Mesendoderm (in vitro differentiated cells): Measurements from ENCODE around the gene PSMA1.

ENCODE experiments used
- DNase-seq: peaks from one replicate; pipeline ENCODE4 v3.0.0; 2013
- H2AK5ac ChIP-seq: 2 replicates; pipeline ENCODE4 v1.6.1; 2013; ENCODE audit warnings: low read length, inconsistent platforms
- H2BK120ac ChIP-seq: 2 replicates; pipeline ENCODE4 v1.6.1; 2013; ENCODE audit warnings: low read depth, mild to moderate bottlenecking, low read length, moderate library complexity, mixed read lengths
- H2BK15ac ChIP-seq: replicated peaks from 2 replicates; pipeline ENCODE4 v1.6.1; 2013; ENCODE audit warnings: low read depth, mild to moderate bottlenecking, moderate library complexity
- H2BK5ac ChIP-seq: 2 replicates; pipeline ENCODE4 v1.6.1; 2013; ENCODE audit warnings: low read length, inconsistent platforms
- H3K18ac ChIP-seq: 2 replicates; pipeline ENCODE4 v1.6.1; 2013; ENCODE audit warnings: mild to moderate bottlenecking, low read length, mixed read lengths
- H3K23ac ChIP-seq: one replicate; pipeline ENCODE4 v1.6.1; 2013; ENCODE audit warnings: low read length
- H3K27ac ChIP-seq: 2 replicates; pipeline ENCODE4 v1.5.1; 2013; ENCODE audit warnings: low read depth, mild to moderate bottlenecking, inconsistent platforms, low read length, moderate library complexity
- H3K27me3 ChIP-seq: 2 replicates; pipeline ENCODE4 v1.6.1; 2013; ENCODE audit warnings: low read length, control low read depth, mild to moderate bottlenecking, inconsistent platforms; ENCODE audit not compliant: insufficient read depth, poor library complexity
- H3K36me3 ChIP-seq: 2 replicates; pipeline ENCODE4 v1.6.1; 2013; ENCODE audit warnings: low read length, inconsistent platforms; ENCODE audit not compliant: control insufficient read depth, insufficient read depth
- H3K4ac ChIP-seq: one replicate; pipeline ENCODE4 v1.6.1; 2013; ENCODE audit warnings: low read depth, mild to moderate bottlenecking, low read length, moderate library complexity
- H3K4me1 ChIP-seq: 2 replicates; pipeline ENCODE4 v1.6.1; 2013; ENCODE audit warnings: low read depth, low read length, inconsistent platforms; ENCODE audit not compliant: control insufficient read depth
- H3K4me2 ChIP-seq: 2 replicates; pipeline ENCODE4 v1.6.1; 2013; ENCODE audit warnings: low read length
- H3K4me3 ChIP-seq: 2 replicates; pipeline ENCODE4 v1.5.1; 2013; ENCODE audit warnings: mild to moderate bottlenecking, low read length
- H3K56ac ChIP-seq: one replicate; pipeline ENCODE4 v1.6.1; 2013; ENCODE audit warnings: low read length
- H3K79me1 ChIP-seq: 2 replicates; pipeline ENCODE4 v1.6.1; 2013; ENCODE audit warnings: low read length, inconsistent platforms
- H3K79me2 ChIP-seq: 2 replicates; pipeline ENCODE4 v1.6.1; 2013; ENCODE audit warnings: mild to moderate bottlenecking, low read length; ENCODE audit not compliant: control insufficient read depth, insufficient read depth
- H3K9ac ChIP-seq: 2 replicates; pipeline ENCODE4 v1.6.1; 2013; ENCODE audit warnings: low read length, inconsistent platforms
- H4K5ac ChIP-seq: one replicate; pipeline ENCODE4 v1.6.1; 2013; ENCODE audit warnings: low read length
- H4K8ac ChIP-seq: one replicate; pipeline ENCODE4 v1.6.1; 2013; ENCODE audit warnings: low read depth, mild to moderate bottlenecking, control low read depth, low read length, moderate library complexity
- WGBS: extraction: QIAGEN DNeasy Blood & Tissue Kit; methylation state at CpG from one replicate; pipeline ENCODE4 v1.1.7; 2013; ENCODE audit warnings: low lambda C conversion rate, missing lambda C conversion rate; ENCODE audit not compliant: insufficient coverage; ENCODE audit errors: extremely low coverage; 5-methylcytosine and 5-hydroxymethylcytosine counted together

PSMA1 gene

DNA sequence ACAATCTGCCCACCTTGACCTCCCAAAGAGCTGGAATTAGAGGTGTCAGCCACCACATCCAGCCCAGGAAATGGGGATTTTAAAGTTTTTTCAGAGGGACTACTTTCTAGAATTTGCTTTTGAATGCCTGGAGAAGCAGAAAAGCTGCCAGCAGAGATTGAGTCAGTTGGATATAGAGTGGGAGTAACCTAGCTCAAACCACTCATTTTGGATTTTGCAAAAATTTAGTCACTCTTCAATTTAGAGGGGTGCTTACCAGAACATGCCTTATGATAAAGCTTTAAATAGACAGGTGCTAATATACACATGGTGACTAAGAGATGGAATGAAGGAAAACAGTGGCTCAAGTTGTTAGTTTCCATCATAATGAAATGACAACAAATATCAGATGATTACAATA lies 26.5 kb upstream of the PSMA1 start:
- no peaks in the 10 kb centered on the region for H3K36me3 ChIP-seq
- H3K4me3 ChIP-seq, result no peak overlapping the region
- H2BK5ac ChIP-seq, result no peak overlapping the region
- H4K8ac ChIP-seq, result no peak overlapping the region
- no peak overlapping the region for H2BK15ac ChIP-seq
- no peaks in the 10 kb centered on the region for H3K4me1 ChIP-seq
- no peak overlapping the region for H3K23ac ChIP-seq
- no peak overlapping the region for H3K9ac ChIP-seq
- H2AK5ac ChIP-seq, result no peak overlapping the region
- no peaks in the 10 kb centered on the region for H3K79me2 ChIP-seq
- no peaks in the 10 kb centered on the region for H3K79me1 ChIP-seq
- H2BK120ac ChIP-seq, result no peak overlapping the region
- no peak overlapping the region for H3K18ac ChIP-seq
- no peak overlapping the region for H3K56ac ChIP-seq
- H4K5ac ChIP-seq, result no peak overlapping the region
- no peaks in the 10 kb centered on the region for H3K27me3 ChIP-seq
- H3K4ac ChIP-seq, result no peak overlapping the region
- DNase-seq, result no peak
- H3K27ac ChIP-seq, result no peak overlapping the region
- no peak overlapping the region for H3K4me2 ChIP-seq

- peaks cover 2% of the 10 kb centered on the region for H3K4me1 ChIP-seq
- H3K9ac ChIP-seq, result no peak overlapping the region
- H3K4ac ChIP-seq, result no peak overlapping the region
- H2AK5ac ChIP-seq, result no peak overlapping the region
- H3K36me3 ChIP-seq, result no peaks in the 10 kb centered on the region
- H2BK5ac ChIP-seq, result no peak overlapping the region
- H3K27me3 ChIP-seq, result no peaks in the 10 kb centered on the region
- no peak overlapping the region for H3K23ac ChIP-seq
- no peak for DNase-seq
- no peak overlapping the region for H3K4me2 ChIP-seq
- H3K4me3 ChIP-seq, result no peak overlapping the region
- H2BK120ac ChIP-seq, result no peak overlapping the region
- H3K79me1 ChIP-seq, result no peaks in the 10 kb centered on the region
- no peak overlapping the region for H3K18ac ChIP-seq
- H4K5ac ChIP-seq, result no peak overlapping the region
- H3K27ac ChIP-seq, result no peak overlapping the region
- H3K79me2 ChIP-seq, result no peaks in the 10 kb centered on the region
- H3K56ac ChIP-seq, result no peak overlapping the region
- H4K8ac ChIP-seq, result no peak overlapping the region
- no CpG with 5 or more reads among the region's 3 CpGs for WGBS
- no peak overlapping the region for H2BK15ac ChIP-seq
Observed at GRCh38 chr11:14544611-14545010, 24.4 kb upstream of the PSMA1 start.

DNA sequence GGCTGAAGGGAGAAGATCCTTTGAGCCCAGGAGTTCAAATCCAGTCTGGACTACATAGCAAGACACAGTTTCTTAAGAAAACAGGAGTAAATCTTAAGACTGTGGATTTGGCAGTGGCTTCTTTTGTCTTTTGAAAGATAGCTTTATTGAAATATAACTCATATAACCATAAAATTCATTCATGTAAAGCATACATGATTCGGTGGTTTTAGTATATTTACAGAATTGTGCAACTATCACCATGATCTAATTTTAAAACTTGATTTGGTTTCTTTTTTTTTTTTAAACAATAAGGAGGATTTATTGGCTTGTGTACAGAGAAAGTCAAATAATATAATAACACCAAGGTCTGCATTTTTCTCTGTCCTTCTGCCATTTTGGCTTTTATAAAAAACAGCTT lies 23.1 kb upstream of the PSMA1 start:
- no peaks in the 10 kb centered on the region for H3K36me3 ChIP-seq
- no peak overlapping the region for H3K27ac ChIP-seq
- H2AK5ac ChIP-seq, result no peak overlapping the region
- H3K27me3 ChIP-seq, result no peaks in the 10 kb centered on the region
- H3K4ac ChIP-seq, result no peak overlapping the region
- no peak overlapping the region for H3K9ac ChIP-seq
- no CpG with 5 or more reads among the region's 1 CpG for WGBS
- H3K4me3 ChIP-seq, result no peak overlapping the region
- DNase-seq, result no peak
- H4K5ac ChIP-seq, result no peak overlapping the region
- H3K79me2 ChIP-seq, result no peaks in the 10 kb centered on the region
- no peak overlapping the region for H3K56ac ChIP-seq
- peaks cover 2% of the 10 kb centered on the region for H3K4me1 ChIP-seq
- H3K18ac ChIP-seq, result no peak overlapping the region
- no peak overlapping the region for H4K8ac ChIP-seq
- H3K23ac ChIP-seq, result no peak overlapping the region
- no peaks in the 10 kb centered on the region for H3K79me1 ChIP-seq
- H3K4me2 ChIP-seq, result no peak overlapping the region
- no peak overlapping the region for H2BK5ac ChIP-seq
- H2BK120ac ChIP-seq, result no peak overlapping the region
- no peak overlapping the region for H2BK15ac ChIP-seq

GRCh38 chr11:14542324-14542723 lies 22.1 kb upstream of the PSMA1 start:
- Histone ChIP-seq H3K4ac (no peak overlapping the region), H3K56ac (no peak overlapping the region), H3K18ac (no peak overlapping the region), H3K9ac (no peak overlapping the region), H3K79me2 (no peaks in the 10 kb centered on the region), H3K4me3 (no peak overlapping the region), H4K8ac (no peak overlapping the region), H4K5ac (no peak overlapping the region), H2BK15ac (no peak overlapping the region), H2BK5ac (no peak overlapping the region), H3K4me2 (no peak overlapping the region), H3K27me3 (no peaks in the 10 kb centered on the region), H2AK5ac (no peak overlapping the region), H3K23ac (no peak overlapping the region), H3K36me3 (no peaks in the 10 kb centered on the region), H3K79me1 (no peaks in the 10 kb centered on the region), H3K27ac (no peak overlapping the region), H2BK120ac (no peak overlapping the region), H3K4me1 (peaks cover 2% of the 10 kb centered on the region)
- DNase-seq, result no peak

- Histone ChIP-seq H3K18ac (no peak overlapping the region), H4K5ac (no peak overlapping the region), H3K4me1 (peaks cover 2% of the 10 kb centered on the region), H3K23ac (no peak overlapping the region), H3K79me2 (no peaks in the 10 kb centered on the region), H2BK5ac (no peak overlapping the region), H3K36me3 (no peaks in the 10 kb centered on the region), H2BK120ac (no peak overlapping the region), H2AK5ac (no peak overlapping the region), H3K9ac (no peak overlapping the region), H2BK15ac (no peak overlapping the region), H3K4me2 (no peak overlapping the region), H3K4me3 (no peak overlapping the region), H3K27ac (no peak overlapping the region), H4K8ac (no peak overlapping the region), H3K27me3 (no peaks in the 10 kb centered on the region), H3K56ac (no peak overlapping the region), H3K4ac (no peak overlapping the region), H3K79me1 (no peaks in the 10 kb centered on the region)
- WGBS, result no CpG with 5 or more reads among the region's 6 CpGs
- no peak for DNase-seq
Observed at GRCh38 chr11:14541192-14541947, 21.2 kb upstream of the PSMA1 start.

DNA sequence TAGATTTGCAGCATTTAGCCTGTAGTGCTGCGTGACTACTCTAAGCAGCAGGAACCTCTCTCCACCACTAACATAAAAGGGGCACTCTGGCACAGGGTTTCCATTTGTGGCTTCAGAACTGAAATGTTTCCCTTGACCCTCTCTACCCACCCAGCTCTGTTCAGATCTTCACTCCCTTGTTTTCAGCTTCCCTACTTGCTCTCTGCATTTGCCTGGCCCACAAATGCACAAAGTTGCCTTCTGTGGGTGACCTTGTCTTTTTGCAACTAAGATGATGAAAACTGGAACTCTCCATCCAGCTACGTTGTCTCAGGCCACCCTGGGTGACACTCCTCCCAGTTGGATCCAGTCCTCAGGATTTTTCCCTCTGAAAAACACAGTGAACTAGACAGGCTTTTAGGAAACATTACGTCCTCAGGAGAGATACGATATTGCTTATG lies 19.8 kb upstream of the PSMA1 start:
- peaks cover 2% of the 10 kb centered on the region for H3K4me1 ChIP-seq
- H3K79me1 ChIP-seq, result no peaks in the 10 kb centered on the region
- no CpG with 5 or more reads among the region's 4 CpGs for WGBS
- no peak overlapping the region for H2BK5ac ChIP-seq
- H2BK120ac ChIP-seq, result no peak overlapping the region
- DNase-seq, result no peak
- H3K56ac ChIP-seq, result peak overlapping the region; percentile 1
- H3K18ac ChIP-seq, result no peak overlapping the region
- no peak overlapping the region for H4K5ac ChIP-seq
- no peak overlapping the region for H3K9ac ChIP-seq
- H4K8ac ChIP-seq, result no peak overlapping the region
- no peaks in the 10 kb centered on the region for H3K27me3 ChIP-seq
- H3K23ac ChIP-seq, result peak overlapping the region; percentile 9
- H2BK15ac ChIP-seq, result no peak overlapping the region
- no peak overlapping the region for H3K4ac ChIP-seq
- H2AK5ac ChIP-seq, result no peak overlapping the region
- H3K27ac ChIP-seq, result no peak overlapping the region
- no peaks in the 10 kb centered on the region for H3K79me2 ChIP-seq
- H3K4me3 ChIP-seq, result no peak overlapping the region
- H3K4me2 ChIP-seq, result no peak overlapping the region
- H3K36me3 ChIP-seq, result no peaks in the 10 kb centered on the region
